GM11168 (cell line): ENCODE measurements around the gene ACOX2.

Experiments
- in situ Hi-C: fragments of 300-500 bp; cut with MboI; formaldehyde crosslinking; loops from one replicate; pipeline ENCODE4 v1.12.0; 2022; ENCODE audit warnings: low sequenced_read_pairs; ENCODE audit not compliant: unreplicated experiment

Gene ACOX2

GRCh38 chr3:58519668-58520402 is 17.2 kb downstream of the ACOX2 start:
- in situ Hi-C loops = no loop called here

- in situ Hi-C loops = no loop called here
These were observed 18.6 kb downstream of the ACOX2 start for GRCh38 chr3:58518291-58518789.

- in situ Hi-C loops = no loop called here
These were observed 22.6 kb downstream of the ACOX2 start for GRCh38 chr3:58514405-58514804.

- in situ Hi-C loops = no loop called here
These were observed 28.6 kb downstream of the ACOX2 start for GRCh38 chr3:58508437-58508836.

GRCh38 chr3:58507356-58508078 is 29.5 kb downstream of the ACOX2 start:
- in situ Hi-C loops = no loop called here

- in situ Hi-C loops = no loop called here
These were observed 34.1 kb downstream of the ACOX2 start for GRCh38 chr3:58502872-58503271.

- in situ Hi-C loops = no loop called here
These were observed 39.9 kb downstream of the ACOX2 start for GRCh38 chr3:58497097-58497496.

- in situ Hi-C loops = no loop called here
These were observed 40.7 kb downstream of the ACOX2 start for GRCh38 chr3:58496206-58496857.

- in situ Hi-C loops = no loop called here
These were observed 41.9 kb downstream of the ACOX2 start for GRCh38 chr3:58495101-58495500.

GRCh38 chr3:58494107-58494506 is 42.9 kb downstream of the ACOX2 start:
- in situ Hi-C loops = no loop called here

- in situ Hi-C loops = no loop called here
These were observed 44.5 kb downstream of the ACOX2 start for GRCh38 chr3:58492494-58492905.

- in situ Hi-C loops = no loop called here
These were observed 45.2 kb downstream of the ACOX2 start, which contains the start of gene KCTD6 for GRCh38 chr3:58491506-58492402. KCTD6 (plus strand) TSS chr3:58492096; CDS start chr3:58498756, 6,660 bp downstream.

- in situ Hi-C loops = no loop called here
These were observed 46.0 kb downstream of the ACOX2 start for GRCh38 chr3:58490860-58491501.

- in situ Hi-C loops = no loop called here
These were observed 48.0 kb downstream of the ACOX2 start for GRCh38 chr3:58488967-58489366.

- in situ Hi-C loops = no loop called here
These were observed 49.7 kb downstream of the ACOX2 start for GRCh38 chr3:58487140-58487886.

GRCh38 chr3:58485801-58486435 is 51.1 kb downstream of the ACOX2 start:
- in situ Hi-C loops = no loop called here

- in situ Hi-C loops = no loop called here
These were observed 52.3 kb downstream of the ACOX2 start for GRCh38 chr3:58484722-58485069.

GRCh38 chr3:58484045-58484721 is 52.8 kb downstream of the ACOX2 start:
- in situ Hi-C loops = no loop called here
